HG02610 (cell line): ENCODE measurements around the gene UXT.
A peak's percentile ranks its signal among the peaks of the same experiment; 100 is the strongest.

Experiments used
- ATAC-seq: cut with Tn5 transposase; IDR thresholded peaks from one replicate; pipeline ENCODE4 v1.9.1; 2021; ENCODE audit warnings: mild to moderate bottlenecking, moderate library complexity; ENCODE audit not compliant: unreplicated experiment

UXT gene

GRCh38 chrX:47649781-47650163 lies 9.2 kb downstream of the UXT start:
- no peak for ATAC-seq

GRCh38 chrX:47649271-47649670 lies 9.7 kb downstream of the UXT start:
- ATAC-seq, result no peak

GRCh38 chrX:47648376-47648775 lies 10.6 kb downstream of the UXT start:
- ATAC-seq, result no peak

GRCh38 chrX:47646636-47647035 lies 12.3 kb downstream of the UXT start:
- ATAC-seq, result no peak

- ATAC-seq, result no peak
Observed at GRCh38 chrX:47645530-47645929, 13.4 kb downstream of the UXT start.

- no peak for ATAC-seq
Observed at GRCh38 chrX:47644557-47645091, 14.4 kb downstream of the UXT start.

- ATAC-seq, result no peak
Observed at GRCh38 chrX:47643926-47644325, 15.1 kb downstream of the UXT start.

GRCh38 chrX:47638816-47639215 lies 20.2 kb downstream of the UXT start:
- no peak for ATAC-seq

GRCh38 chrX:47637546-47638195 lies 21.3 kb downstream of the UXT start:
- ATAC-seq, result peak; percentile 79

GRCh38 chrX:47634871-47635575 lies 24.0 kb downstream of the UXT start:
- ATAC-seq, result no peak

- ATAC-seq, result no peak
Observed at GRCh38 chrX:47633689-47634590, 25.0 kb downstream of the UXT start.

- ATAC-seq, result no peak
Observed at GRCh38 chrX:47632666-47633065, 26.3 kb downstream of the UXT start.

GRCh38 chrX:47631676-47632075 lies 27.3 kb downstream of the UXT start:
- ATAC-seq, result no peak

GRCh38 chrX:47629419-47630200 lies 29.4 kb downstream of the UXT start, which contains the start of gene CFP:
CFP (minus strand) TSS chrX:47629930; CDS start chrX:47629844, 86 bp downstream.
- no peak for ATAC-seq

GRCh38 chrX:47628982-47629381 lies 30.0 kb downstream of the UXT start:
- ATAC-seq, result peak; percentile 28

GRCh38 chrX:47625365-47625764 lies 33.6 kb downstream of the UXT start:
- ATAC-seq, result no peak

- no peak for ATAC-seq
Observed at GRCh38 chrX:47623540-47624027, 35.4 kb downstream of the UXT start.

- ATAC-seq, result no peak
Observed at GRCh38 chrX:47621851-47622250, 37.1 kb downstream of the UXT start.

- no peak for ATAC-seq
Observed at GRCh38 chrX:47620303-47620685, 38.7 kb downstream of the UXT start.
